Uterus (tissue), 4 donors: ENCODE results near the gene HCCS. TPM values are rescaled to one million over a fixed set of nuclear protein-coding genes. Genes with fewer than 3 reads are reported as not detected.

Experiments used
- DNase-seq, 2 donors: peaks; one replicate each; pipeline ENCODE4 v3.0.0-alpha.2; 2019 to 2020
- H3K27ac ChIP-seq, 2 donors: fragments of 200-600 bp; sonication (generic); 1 replicate in 1 of 2; 2 replicates in 1 of 2; pipeline ENCODE4 v1.5.1; 2016 to 2018
- H3K27me3 ChIP-seq, 2 donors: fragments of 200-600 bp; sonication (generic); one replicate each; pipeline ENCODE4 v1.5.1; 2018 to 2019; ENCODE audit warnings: control low read depth in 1 of 2
- H3K36me3 ChIP-seq, 2 donors: fragments of 200-600 bp; sonication (generic); one replicate each; pipeline ENCODE4 v1.5.1; 2019; ENCODE audit warnings: control low read depth in 1 of 2
- H3K4me1 ChIP-seq, 2 donors: fragments of 200-600 bp; sonication (generic); one replicate each; pipeline ENCODE4 v1.5.1; 2018 to 2019; ENCODE audit warnings: control low read depth in 1 of 2
- H3K4me3 ChIP-seq, 2 donors: fragments of 200-600 bp; sonication (generic); 1 replicate in 1 of 2; 2 replicates in 1 of 2; pipeline ENCODE4 v1.5.1; 2018 to 2019; ENCODE audit warnings: mild to moderate bottlenecking in 1 of 2
- H3K9me3 ChIP-seq, 2 donors: fragments of 200-600 bp; sonication (generic); one replicate each; pipeline ENCODE4 v1.5.1; 2019; ENCODE audit warnings: control low read depth in 1 of 2
- CTCF ChIP-seq, 4 experiments: fragments of 200-600 bp in 2 of 4; fragments of 450-650 bp in 2 of 4; sonication (generic) in 2 of 4; IDR thresholded peaks; one replicate each; pipeline ENCODE4 v1.5.1; 2016 to 2019; ENCODE audit warnings: antibody characterized with exemption in 4 of 4, mild to moderate bottlenecking in 2 of 4, moderate library complexity in 1 of 4
- POLR2A ChIP-seq, 2 donors: fragments of 450-650 bp; IDR thresholded peaks; one replicate each; pipeline ENCODE4 v1.6.1; 2016; ENCODE audit warnings: antibody characterized with exemption in 2 of 2, mild to moderate bottlenecking in 1 of 2, moderate library complexity in 1 of 2
- intact Hi-C: fragments of 100-400 bp; cut with DNase I; formaldehyde crosslinking; loops from one replicate; pipeline ENCODE4 v1.15.1; 2023; ENCODE audit warnings: low total_unique reads
- small RNA-seq: library from RNA; depleted of rRNA; stranded (forward); fragments of <200 nt; gene quantifications from one replicate; pipeline ENCODE3, GENCODE V24; 2016
- total RNA-seq, 4 donors: library from RNA; depleted of rRNA in 3 of 4; stranded (reverse); fragments of >200 nt in 3 of 4; gene quantifications; one replicate each; pipeline versions ENCODE4 v1.1.0 to v1.2.4, GENCODE V29; 2014 to 2023
- donor health status: DM: yes; HTN: yes; CAD: no.

HCCS gene
- total RNA-seq, 4 donors from 2014 or later, result 0.77 to 15.5 (median 6.6) TPM

DNA sequence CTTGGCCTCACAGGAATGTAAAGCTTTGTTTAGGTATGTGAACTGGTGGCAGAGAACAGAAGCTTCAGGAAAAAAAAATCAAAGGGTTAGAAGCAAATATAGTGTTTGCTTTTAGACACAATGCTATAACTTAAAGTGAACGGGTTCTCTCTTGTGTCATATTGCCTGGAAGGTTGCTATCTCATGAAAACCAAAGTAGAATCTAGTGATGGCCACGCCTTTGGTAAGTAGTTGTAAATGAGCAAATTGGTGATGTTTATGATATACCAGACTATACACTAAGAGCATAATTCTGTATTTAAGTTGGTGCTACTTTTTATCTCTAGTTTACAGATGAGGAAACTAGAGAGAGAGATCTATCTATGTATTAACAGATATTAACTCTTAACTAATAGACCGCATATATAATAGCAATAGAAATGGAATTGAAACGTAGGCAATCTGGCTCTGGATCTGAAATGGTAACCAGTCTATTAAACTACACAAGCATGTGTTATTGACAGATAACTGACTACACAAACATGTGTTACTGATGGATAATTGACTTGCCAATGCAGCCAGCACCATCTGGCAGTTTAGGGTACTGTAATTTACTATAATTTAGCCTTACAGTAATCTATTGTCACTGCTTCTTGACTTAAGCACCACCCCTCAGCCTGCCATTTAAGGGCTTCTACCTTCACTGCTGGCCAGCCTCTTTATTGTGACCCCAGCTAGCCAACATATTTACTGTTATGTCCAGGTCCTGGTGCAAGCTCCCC, 40.8 kb downstream of the HCCS start:
- intact Hi-C loops, result no loop called here
- Histone ChIP-seq H3K27ac (no peak overlapping the region), H3K27me3 (no peaks in the 10 kb centered on the region), H3K4me3 (no peak overlapping the region), H3K4me1 (no peaks in the 10 kb centered on the region), H3K36me3 (no peaks in the 10 kb centered on the region), H3K9me3 (no peaks in the 10 kb centered on the region)
- DNase-seq, result no peak
- TF ChIP-seq POLR2A (IDR thresholded peaks at IDR 0.05), result no peak

DNA sequence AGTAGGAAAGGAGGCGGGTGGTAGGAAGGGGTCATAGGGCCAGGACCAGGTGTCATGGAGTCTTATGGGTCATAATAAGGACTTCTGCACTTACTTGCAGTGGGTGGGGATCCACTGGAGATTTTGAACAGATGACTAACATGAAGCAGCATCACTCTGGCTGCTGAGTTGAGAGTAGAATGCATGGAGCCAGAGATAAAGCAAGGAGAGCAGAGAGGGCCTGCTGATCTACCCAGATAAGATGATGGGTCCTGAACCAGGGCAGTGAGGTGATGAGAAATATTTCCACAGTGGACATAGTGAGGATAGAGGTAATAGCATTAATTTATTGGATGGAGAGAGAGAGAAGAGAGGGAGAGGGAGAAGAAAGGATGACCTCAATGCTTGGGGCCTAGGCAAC, 48.0 kb downstream of the HCCS start:
- Histone ChIP-seq H3K36me3 (no peaks in the 10 kb centered on the region), H3K27ac (no peak overlapping the region), H3K27me3 (no peaks in the 10 kb centered on the region), H3K4me1 (no peaks in the 10 kb centered on the region), H3K4me3 (no peak overlapping the region), H3K9me3 (no peaks in the 10 kb centered on the region)
- DNase-seq, result no peak
- TF ChIP-seq CTCF (IDR thresholded peaks at IDR 0.05), result no peak
- TF ChIP-seq POLR2A (IDR thresholded peaks at IDR 0.05), result no peak
- intact Hi-C loops, result no loop called here

- Histone ChIP-seq H3K27me3 (no peaks in the 10 kb centered on the region), H3K4me3 (no peak overlapping the region), H3K36me3 (no peaks in the 10 kb centered on the region), H3K27ac (no peak overlapping the region), H3K9me3 (no peaks in the 10 kb centered on the region), H3K4me1 (no peaks in the 10 kb centered on the region)
- TF ChIP-seq POLR2A (IDR thresholded peaks at IDR 0.05) (no peak), CTCF (IDR thresholded peaks at IDR 0.05) (no peak)
- intact Hi-C loops, result no loop called here
- DNase-seq, result no peak
Observed at GRCh38 chrX:11164433-11164832, 53.3 kb downstream of the HCCS start.

- no peaks in the 10 kb centered on the region for H3K36me3 ChIP-seq
- TF ChIP-seq POLR2A (IDR thresholded peaks at IDR 0.05) (no peak), CTCF (IDR thresholded peaks at IDR 0.05) (no peak)
- no peaks in the 10 kb centered on the region for H3K4me1 ChIP-seq
- no peak overlapping the region for H3K4me3 ChIP-seq
- DNase-seq, result no peak
- no peaks in the 10 kb centered on the region for H3K9me3 ChIP-seq
- H3K27ac ChIP-seq, result peak overlapping the region in 1 of 2 donors; percentile 33
- H3K27me3 ChIP-seq, result no peaks in the 10 kb centered on the region
- intact Hi-C loops, result no loop called here
Observed at GRCh38 chrX:11171956-11172355, 60.8 kb downstream of the HCCS start.

GRCh38 chrX:11172415-11172814, 61.3 kb downstream of the HCCS start:
- peak overlapping the region in 1 of 2 donors; percentile 33 for H3K27ac ChIP-seq
- TF ChIP-seq POLR2A (IDR thresholded peaks at IDR 0.05) (no peak), CTCF (IDR thresholded peaks at IDR 0.05) (no peak)
- no peaks in the 10 kb centered on the region for H3K4me1 ChIP-seq
- no peaks in the 10 kb centered on the region for H3K36me3 ChIP-seq
- H3K27me3 ChIP-seq, result no peaks in the 10 kb centered on the region
- no peak overlapping the region for H3K4me3 ChIP-seq
- intact Hi-C loops, result no loop called here
- H3K9me3 ChIP-seq, result no peaks in the 10 kb centered on the region
- DNase-seq, result no peak

Small RNA genes lying within 50 kb of the gene (small RNA-seq; reads per million reads assigned to genes)
- gene RF00019 (not detected), gene RF02271 (not detected)

Other genes with a start within 250 kb of the HCCS start
- gene AMELX, start 182.1 kb downstream of the HCCS start, total RNA-seq, result not detected